GM19035 (cell line): ENCODE results near the gene FCHSD1.

ENCODE experiments used
- ATAC-seq: cut with Tn5 transposase; IDR thresholded peaks from one replicate; pipeline ENCODE4 v1.9.1; 2021; ENCODE audit not compliant: unreplicated experiment

FCHSD1 gene

GRCh38 chr5:141650851-141651727, at the start of gene FCHSD1:
Gene FCHSD1 (minus strand): TSS chr5:141651418. CDS start chr5:141651368, 50 bp downstream.
- peak; percentile 97 for ATAC-seq

GRCh38 chr5:141697586-141697985, 46.4 kb upstream of the FCHSD1 start:
- no peak for ATAC-seq

- ATAC-seq, result no peak
These were observed 45.2 kb upstream of the FCHSD1 start for GRCh38 chr5:141696431-141696830.

GRCh38 chr5:141695627-141696215, 44.5 kb upstream of the FCHSD1 start:
- no peak for ATAC-seq

- ATAC-seq, result no peak
These were observed 43.3 kb upstream of the FCHSD1 start for GRCh38 chr5:141694479-141694878.

GRCh38 chr5:141692919-141693725, 41.9 kb upstream of the FCHSD1 start:
- ATAC-seq, result no peak

- peak; percentile 5 for ATAC-seq
These were observed 41.3 kb upstream of the FCHSD1 start for GRCh38 chr5:141692533-141692888.

- peak; percentile 82 for ATAC-seq
These were observed 40.8 kb upstream of the FCHSD1 start for GRCh38 chr5:141691867-141692532.

GRCh38 chr5:141691286-141691866, 40.2 kb upstream of the FCHSD1 start:
- ATAC-seq, result no peak

- ATAC-seq, result no peak
These were observed 35.6 kb upstream of the FCHSD1 start for GRCh38 chr5:141686648-141687416.

- no peak for ATAC-seq
These were observed 34.4 kb upstream of the FCHSD1 start for GRCh38 chr5:141685591-141685990.

GRCh38 chr5:141683596-141684141, 32.5 kb upstream of the FCHSD1 start:
- ATAC-seq, result no peak

GRCh38 chr5:141681695-141682641, 30.8 kb upstream of the FCHSD1 start, which contains the start of gene ARAP3:
Gene ARAP3 (minus strand): TSS chr5:141682230. CDS start chr5:141680486, 1,744 bp downstream.
- ATAC-seq, result no peak

GRCh38 chr5:141681295-141681694, 30.1 kb upstream of the FCHSD1 start:
- no peak for ATAC-seq

- ATAC-seq, result no peak
These were observed 29.6 kb upstream of the FCHSD1 start for GRCh38 chr5:141680751-141681201.

GRCh38 chr5:141680178-141680577, 29.0 kb upstream of the FCHSD1 start:
- ATAC-seq, result no peak

GRCh38 chr5:141677415-141677814, 26.2 kb upstream of the FCHSD1 start:
- ATAC-seq, result no peak

GRCh38 chr5:141675672-141676071, 24.5 kb upstream of the FCHSD1 start:
- ATAC-seq, result no peak
